Memory B cell (primary cell): ENCODE measurements around the gene ABCC1.
"Not testable (repeated sequence)": the region's sequence is repeated elsewhere in the genome, so short reads cannot be mapped to it uniquely, and the experiment has no call there.

Experiments used
- ATAC-seq: fragments of 150-1000 bp; cut with Tn5 transposase; 2 replicates; pipeline ENCODE4 v1.10.0; 2021; ENCODE audit warnings: low read depth, mild to moderate bottlenecking, moderate library complexity
- DNase-seq, 2 donors: peaks; one replicate each; pipeline ENCODE4 v3.0.0; 2022; ENCODE audit warnings: low spot score in 2 of 2
- H3K27ac Mint-ChIP-seq: one replicate; pipeline ENCODE4 v1.8.0; 2022; ENCODE audit warnings: mild to moderate bottlenecking, moderate library complexity, mixed read lengths
- H3K27me3 Mint-ChIP-seq: one replicate; pipeline ENCODE4 v1.8.0; 2022; ENCODE audit warnings: mixed read lengths
- H3K36me3 Mint-ChIP-seq: one replicate; pipeline ENCODE4 v1.8.0; 2022; ENCODE audit warnings: mild to moderate bottlenecking, mixed read lengths
- H3K4me1 Mint-ChIP-seq: one replicate; pipeline ENCODE4 v1.8.0; 2022; ENCODE audit warnings: mixed read lengths
- H3K4me3 Mint-ChIP-seq: one replicate; pipeline ENCODE4 v1.8.0; 2022; ENCODE audit warnings: mild to moderate bottlenecking, moderate library complexity, mixed read lengths
- H3K9me3 Mint-ChIP-seq: one replicate; pipeline ENCODE4 v1.8.0; 2022; ENCODE audit warnings: mixed read lengths

ABCC1 gene

DNA sequence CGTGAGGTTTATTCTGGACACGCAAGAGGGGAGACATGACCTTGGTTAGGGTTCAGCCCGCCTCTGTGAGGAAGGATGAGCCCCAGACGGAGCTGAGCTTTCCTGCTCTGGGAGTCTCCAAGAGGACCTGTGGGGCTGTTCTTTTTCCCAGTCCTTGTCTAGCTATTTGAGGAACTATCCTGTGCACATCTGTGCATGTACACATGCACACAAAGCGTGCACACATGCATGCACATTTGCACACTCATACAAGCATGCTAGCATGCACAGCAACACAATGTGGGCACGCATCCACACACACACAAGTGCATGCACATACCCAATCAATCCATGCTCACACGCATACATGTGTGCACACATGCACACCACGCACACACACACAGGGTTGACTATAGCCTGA is 233.5 kb downstream of the ABCC1 start:
- Mint-ChIP-seq H3K36me3 (peaks cover 2% of the 10 kb centered on the region), H3K27ac (no peak overlapping the region), H3K4me3 (no peak overlapping the region), H3K27me3 (peaks cover 11% of the 10 kb centered on the region), H3K4me1 (peaks cover 5% of the 10 kb centered on the region), H3K9me3 (no peaks in the 10 kb centered on the region)
- no peak for DNase-seq
- ATAC-seq: no peak

GRCh38 chr16:16183562-16183961 is 234.1 kb downstream of the ABCC1 start:
- DNase-seq: no peak

GRCh38 chr16:16184594-16184993 is 235.2 kb downstream of the ABCC1 start:
- Mint-ChIP-seq H3K27me3 (peaks cover 9% of the 10 kb centered on the region), H3K4me1 (peaks cover 5% of the 10 kb centered on the region), H3K4me3 (no peak overlapping the region), H3K36me3 (peaks cover 2% of the 10 kb centered on the region), H3K9me3 (no peaks in the 10 kb centered on the region), H3K27ac (no peak overlapping the region)
- DNase-seq (no peak), ATAC-seq (no peak)

More at GRCh38 chr16:16183562-16183961, 234.1 kb downstream of the ABCC1 start:
- H3K27ac Mint-ChIP-seq: no peak overlapping the region
- peaks cover 5% of the 10 kb centered on the region for H3K4me1 Mint-ChIP-seq
- H3K27me3 Mint-ChIP-seq: peaks cover 11% of the 10 kb centered on the region
- H3K4me3 Mint-ChIP-seq: no peak overlapping the region
- no peaks in the 10 kb centered on the region for H3K9me3 Mint-ChIP-seq
- no peak for ATAC-seq
- H3K36me3 Mint-ChIP-seq: peaks cover 2% of the 10 kb centered on the region

DNA sequence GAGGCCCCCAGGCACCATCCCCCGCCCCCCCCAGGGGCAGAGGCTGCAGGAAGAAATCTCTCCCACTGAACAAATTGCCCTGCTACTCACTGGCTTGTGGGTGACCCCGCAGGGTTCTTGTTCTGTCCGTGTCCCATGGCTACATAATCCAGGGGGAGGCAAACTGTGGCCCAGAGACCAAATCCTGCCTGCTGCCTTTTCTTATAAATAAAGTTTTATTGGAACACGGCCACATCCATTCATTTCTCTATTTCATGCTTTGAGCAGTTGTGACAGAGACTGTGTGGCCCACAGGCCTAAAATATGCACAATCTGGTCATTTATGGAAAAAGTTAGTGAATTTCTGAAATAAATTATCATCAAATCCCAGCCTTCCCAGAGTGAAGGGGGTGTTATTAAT is 235.7 kb downstream of the ABCC1 start:
- peaks cover 11% of the 10 kb centered on the region for H3K27me3 Mint-ChIP-seq
- no peak for DNase-seq
- peaks cover 5% of the 10 kb centered on the region for H3K4me1 Mint-ChIP-seq
- no peak overlapping the region for H3K4me3 Mint-ChIP-seq
- no peak overlapping the region for H3K27ac Mint-ChIP-seq
- no peaks in the 10 kb centered on the region for H3K9me3 Mint-ChIP-seq
- H3K36me3 Mint-ChIP-seq: peaks cover 2% of the 10 kb centered on the region
- no peak for ATAC-seq

DNA sequence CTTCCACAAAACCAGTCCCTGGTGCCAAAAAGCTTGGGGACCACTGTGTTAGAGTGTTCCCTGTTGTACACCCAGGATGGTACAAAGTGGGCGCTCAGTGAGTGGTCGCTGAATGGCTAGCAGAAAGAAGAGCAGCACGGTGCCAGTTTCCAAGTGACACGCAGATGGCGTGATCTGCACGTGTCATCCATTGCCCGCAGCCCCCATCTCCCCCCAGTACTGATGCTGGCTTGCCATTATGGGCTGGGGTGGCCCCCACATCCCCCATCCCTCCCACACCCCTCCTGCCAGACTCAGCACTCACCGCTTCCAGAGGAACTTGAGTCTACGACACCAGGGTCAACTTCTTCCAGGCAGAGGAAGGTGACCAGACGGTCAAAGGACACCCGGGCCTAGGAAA is 237.4 kb downstream of the ABCC1 start:
- H3K36me3 Mint-ChIP-seq: no peaks in the 10 kb centered on the region
- peaks cover 5% of the 10 kb centered on the region for H3K4me1 Mint-ChIP-seq
- ATAC-seq: no peak
- DNase-seq: no peak
- no peak overlapping the region for H3K27ac Mint-ChIP-seq
- H3K4me3 Mint-ChIP-seq: no peak overlapping the region
- no peaks in the 10 kb centered on the region for H3K9me3 Mint-ChIP-seq
- H3K27me3 Mint-ChIP-seq: peaks cover 18% of the 10 kb centered on the region

- H3K9me3 Mint-ChIP-seq: no peaks in the 10 kb centered on the region
- H3K27me3 Mint-ChIP-seq: peaks cover 21% of the 10 kb centered on the region
- H3K4me1 Mint-ChIP-seq: peaks cover 9% of the 10 kb centered on the region
- no peak for ATAC-seq
- no peak for DNase-seq
- H3K36me3 Mint-ChIP-seq: no peaks in the 10 kb centered on the region
- no peak overlapping the region for H3K4me3 Mint-ChIP-seq
- H3K27ac Mint-ChIP-seq: no peak overlapping the region
Observed at GRCh38 chr16:16188827-16189226, 239.4 kb downstream of the ABCC1 start.

- no peak for DNase-seq
Observed at GRCh38 chr16:16189842-16190241, 240.4 kb downstream of the ABCC1 start.

GRCh38 chr16:16190546-16190945 is 241.1 kb downstream of the ABCC1 start:
- ATAC-seq (no peak), DNase-seq (no peak)
- H3K9me3 Mint-ChIP-seq: no peaks in the 10 kb centered on the region
- no peak overlapping the region for H3K27ac Mint-ChIP-seq
- H3K27me3 Mint-ChIP-seq: peaks cover 19% of the 10 kb centered on the region
- H3K36me3 Mint-ChIP-seq: no peaks in the 10 kb centered on the region
- H3K4me3 Mint-ChIP-seq: no peak overlapping the region
- peaks cover 11% of the 10 kb centered on the region for H3K4me1 Mint-ChIP-seq

More at GRCh38 chr16:16189842-16190241, 240.4 kb downstream of the ABCC1 start:
- H3K4me3 Mint-ChIP-seq: no peak overlapping the region
- no peaks in the 10 kb centered on the region for H3K36me3 Mint-ChIP-seq
- no peak for ATAC-seq
- peaks cover 9% of the 10 kb centered on the region for H3K4me1 Mint-ChIP-seq
- no peaks in the 10 kb centered on the region for H3K9me3 Mint-ChIP-seq
- peaks cover 19% of the 10 kb centered on the region for H3K27me3 Mint-ChIP-seq
- no peak overlapping the region for H3K27ac Mint-ChIP-seq

DNA sequence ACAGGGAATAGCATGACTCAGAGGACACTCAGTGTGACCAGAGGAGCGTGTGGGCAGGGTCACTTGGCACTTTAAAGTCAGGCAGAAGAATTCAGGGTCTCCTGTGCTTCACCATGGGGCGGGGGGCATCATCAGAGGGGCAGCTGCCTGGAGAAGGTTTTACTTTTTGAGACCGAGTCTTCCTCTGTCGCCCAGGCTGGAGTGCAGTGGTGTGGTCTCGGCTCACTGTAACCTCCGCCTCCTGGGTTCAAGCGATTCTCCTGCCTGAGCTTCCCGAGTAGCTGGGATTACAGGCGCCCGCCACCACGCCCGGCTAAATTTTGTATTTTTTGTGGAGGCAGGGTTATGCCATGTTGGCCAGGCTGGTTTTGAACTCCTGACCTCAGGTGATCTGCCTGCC is 241.6 kb downstream of the ABCC1 start:
- not testable (repeated sequence) for H3K4me3 Mint-ChIP-seq, H3K36me3 Mint-ChIP-seq, H3K27ac Mint-ChIP-seq, DNase-seq, ATAC-seq, H3K9me3 Mint-ChIP-seq
- H3K4me1 Mint-ChIP-seq: peaks cover 11% of the 10 kb centered on the region
- H3K27me3 Mint-ChIP-seq: peaks cover 19% of the 10 kb centered on the region

DNA sequence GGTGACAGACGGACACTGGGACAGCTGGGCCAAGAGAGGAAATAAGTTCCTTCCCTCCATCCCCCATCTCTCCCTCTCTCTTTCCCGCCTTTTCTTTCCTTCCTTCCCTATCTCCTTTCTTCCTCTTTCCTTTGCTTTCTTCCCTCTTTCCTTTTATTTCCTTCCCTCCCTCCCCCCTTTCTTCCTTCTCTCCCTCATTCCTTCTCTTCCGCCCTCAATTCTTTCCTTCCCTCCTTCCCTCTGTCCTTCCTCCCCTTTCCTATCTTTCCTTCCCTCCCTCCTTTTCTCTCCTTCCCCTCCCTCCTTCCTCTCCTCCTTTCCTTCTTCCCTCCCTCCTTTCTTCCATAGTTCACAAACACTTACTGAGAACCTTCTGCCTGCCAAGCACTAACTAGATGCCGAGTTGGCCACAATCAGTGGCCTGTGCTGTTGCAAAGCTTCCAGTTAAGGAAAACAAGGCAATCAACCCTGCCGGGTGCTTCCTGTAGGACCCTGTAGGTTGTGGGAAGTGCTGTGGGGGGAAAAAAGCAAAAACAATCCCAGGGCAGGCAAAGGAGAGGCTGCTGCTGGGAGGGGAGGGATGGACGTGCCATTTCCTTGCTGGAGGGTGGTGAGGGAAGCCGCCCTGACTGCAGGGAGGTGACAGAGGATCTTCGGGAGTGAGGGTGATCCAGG is 242.2 kb downstream of the ABCC1 start:
- Mint-ChIP-seq H3K4me1 (peaks cover 11% of the 10 kb centered on the region), H3K9me3 (no peaks in the 10 kb centered on the region), H3K4me3 (no peak overlapping the region), H3K27me3 (peaks cover 19% of the 10 kb centered on the region), H3K36me3 (no peaks in the 10 kb centered on the region), H3K27ac (no peak overlapping the region)
- ATAC-seq (no peak), DNase-seq (no peak)
